Activated CD4-positive, alpha-beta T cell treated with anti-CD3 and anti-CD28 coated beads, Interleukin-2, amount 10 ng/mL, durations not matched to agents 24 days and 14 days (primary cell): ENCODE data around the gene IL1RL2. TPM values are rescaled to one million over a fixed set of nuclear protein-coding genes. Genes with fewer than 3 reads are reported as not detected.

Experiments used
- DNase-seq: peaks from one replicate; pipeline ENCODE4 v3.0.0; 2022
- H3K27ac Mint-ChIP-seq: one replicate; pipeline ENCODE4 v1.8.0; 2022; ENCODE audit warnings: mild to moderate bottlenecking, mixed read lengths
- H3K27me3 Mint-ChIP-seq: one replicate; pipeline ENCODE4 v1.8.0; 2022; ENCODE audit warnings: mixed read lengths
- H3K36me3 Mint-ChIP-seq: one replicate; pipeline ENCODE4 v1.8.0; 2022; ENCODE audit warnings: low read depth, mild to moderate bottlenecking, mixed read lengths
- H3K4me1 Mint-ChIP-seq: one replicate; pipeline ENCODE4 v1.8.0; 2021; ENCODE audit warnings: mixed read lengths
- H3K4me3 Mint-ChIP-seq: one replicate; pipeline ENCODE4 v1.8.0; 2022; ENCODE audit warnings: mild to moderate bottlenecking, moderate library complexity, mixed read lengths
- H3K9me3 Mint-ChIP-seq: one replicate; pipeline ENCODE4 v1.8.0; 2021; ENCODE audit warnings: mixed read lengths
- intact Hi-C: fragments of 100-400 bp; cut with micrococcal nuclease; formaldehyde crosslinking; loops from one replicate; pipeline ENCODE4 v1.15.1; 2023
- total RNA-seq: library from RNA; stranded (reverse); gene quantifications from 2 replicates; pipeline ENCODE4 v1.2.3, GENCODE V29; 2022

IL1RL2 gene
- total RNA-seq, 1 donor from 2014 or later: 0.09 TPM

DNA sequence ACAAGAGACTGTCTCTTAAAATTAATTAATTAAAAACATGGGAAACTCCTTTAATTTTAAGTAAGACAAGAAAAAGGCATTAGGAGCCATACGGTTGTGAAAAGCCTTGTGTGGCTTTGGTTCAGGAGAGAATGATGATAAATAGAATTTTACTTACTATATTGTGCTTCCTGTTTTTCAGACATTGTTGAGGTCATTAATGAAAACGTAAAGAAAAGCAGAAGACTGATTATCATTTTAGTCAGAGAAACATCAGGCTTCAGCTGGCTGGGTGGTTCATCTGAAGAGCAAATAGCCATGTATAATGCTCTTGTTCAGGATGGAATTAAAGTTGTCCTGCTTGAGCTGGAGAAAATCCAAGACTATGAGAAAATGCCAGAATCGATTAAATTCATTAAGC, 10.7 kb upstream of the IL1RL2 start:
- intact Hi-C loops: no loop called here
- DNase-seq: no peak
- Mint-ChIP-seq H3K27ac (no peak overlapping the region), H3K36me3 (no peaks in the 10 kb centered on the region), H3K4me1 (peaks cover 7% of the 10 kb centered on the region), H3K4me3 (no peak overlapping the region), H3K27me3 (peaks cover 7% of the 10 kb centered on the region), H3K9me3 (peaks cover 15% of the 10 kb centered on the region)

DNA sequence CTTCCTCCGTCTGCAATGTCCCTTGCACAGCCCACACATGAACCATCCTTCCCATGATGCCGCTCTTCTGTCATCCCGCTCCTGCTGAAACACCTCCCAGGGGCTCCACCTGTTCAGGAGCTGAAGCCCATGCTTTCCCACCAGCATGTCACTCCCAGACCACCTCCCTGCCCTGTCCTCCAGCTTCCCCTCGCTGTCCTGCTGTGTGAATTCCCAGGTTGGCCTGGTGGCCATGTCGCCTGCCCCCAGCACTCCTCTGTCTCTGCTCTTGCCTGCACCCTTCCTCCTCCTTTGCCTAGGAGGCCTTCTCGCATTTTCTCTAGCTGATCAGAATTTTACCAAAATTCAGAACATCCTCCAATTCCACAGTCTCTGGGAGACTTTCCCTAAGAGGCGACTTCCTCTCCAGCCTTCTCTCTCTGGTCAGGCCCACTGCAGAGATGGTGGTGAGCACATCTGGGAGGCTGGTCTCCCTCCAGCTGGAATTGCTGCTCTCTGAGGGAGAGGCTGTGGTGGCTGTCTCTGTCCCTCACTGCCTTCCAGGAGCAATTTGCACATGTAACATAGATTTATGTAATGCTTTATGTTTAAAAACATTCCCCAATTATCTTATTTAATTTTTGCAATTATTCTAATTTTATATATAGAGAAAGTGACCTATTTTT, 8.9 kb upstream of the IL1RL2 start:
- Mint-ChIP-seq H3K27me3 (peaks cover 15% of the 10 kb centered on the region), H3K36me3 (no peaks in the 10 kb centered on the region), H3K27ac (no peak overlapping the region), H3K9me3 (peaks cover 12% of the 10 kb centered on the region), H3K4me1 (peaks cover 1% of the 10 kb centered on the region), H3K4me3 (no peak overlapping the region)
- intact Hi-C loops: no loop called here
- no peak for DNase-seq

DNA sequence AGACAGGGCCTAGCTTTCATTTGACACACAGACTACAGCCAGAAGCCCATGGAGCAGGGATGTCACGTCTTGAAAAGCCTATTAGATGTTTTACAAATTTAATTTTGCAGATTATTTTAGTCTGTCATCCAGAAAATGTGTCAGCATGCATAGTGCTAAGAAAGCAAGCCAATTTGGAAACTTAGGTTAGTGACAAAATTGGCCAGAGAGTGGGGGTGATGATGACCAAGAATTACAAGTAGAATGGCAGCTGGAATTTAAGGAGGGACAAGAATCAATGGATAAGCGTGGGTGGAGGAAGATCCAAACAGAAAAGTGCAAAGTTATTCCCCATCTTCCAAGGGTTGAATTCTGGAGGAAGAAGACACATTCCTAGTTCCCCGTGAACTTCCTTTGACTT, 7.8 kb upstream of the IL1RL2 start:
- Mint-ChIP-seq H3K27ac (no peak overlapping the region), H3K9me3 (peaks cover 7% of the 10 kb centered on the region), H3K4me1 (no peaks in the 10 kb centered on the region), H3K27me3 (peaks cover 18% of the 10 kb centered on the region), H3K36me3 (no peaks in the 10 kb centered on the region), H3K4me3 (no peak overlapping the region)
- DNase-seq: no peak
- intact Hi-C loops: no loop called here

DNA sequence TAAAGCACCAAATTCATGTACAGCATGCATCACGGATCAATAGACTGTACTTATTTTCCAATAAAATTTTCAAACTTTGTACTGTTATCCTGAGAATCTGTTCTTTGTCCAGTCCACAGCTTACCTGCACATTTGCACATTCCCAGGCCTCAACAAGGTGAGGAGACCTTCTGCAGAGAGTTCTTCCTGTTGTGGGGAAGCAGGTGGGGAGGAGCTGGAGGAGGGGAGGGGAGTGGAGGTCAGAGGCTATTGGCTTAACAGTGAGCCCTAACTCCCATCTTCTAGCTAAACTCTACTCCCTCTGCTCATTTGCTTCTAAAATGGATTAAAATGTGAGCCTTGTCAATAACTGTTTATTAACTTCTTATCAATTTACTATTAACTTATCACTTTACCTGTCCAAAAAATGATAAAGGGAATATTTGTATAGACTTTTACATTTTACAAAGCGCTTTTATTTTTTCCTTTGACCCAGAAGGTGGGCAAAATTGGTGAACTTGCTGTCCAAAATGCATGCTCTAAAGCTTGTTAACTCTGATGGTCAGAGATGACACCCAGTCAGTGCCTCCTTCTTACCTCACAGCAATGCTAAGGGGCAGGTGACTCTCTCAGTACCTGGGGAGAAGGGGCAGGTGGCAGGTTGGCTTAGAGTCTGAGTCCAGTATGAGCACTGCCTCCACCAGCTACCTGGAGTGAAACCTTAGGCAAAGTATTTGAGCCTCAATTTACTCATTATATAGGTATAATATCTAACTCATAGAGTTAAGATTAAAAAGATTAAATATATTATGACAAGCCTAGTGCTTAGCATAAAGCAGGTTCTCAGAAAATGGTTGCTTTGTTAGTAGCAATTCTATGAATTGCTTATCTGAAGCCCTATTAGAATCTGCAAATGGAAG, 6.8 kb upstream of the IL1RL2 start:
- intact Hi-C loops: no loop called here
- Mint-ChIP-seq H3K4me1 (no peaks in the 10 kb centered on the region), H3K36me3 (no peaks in the 10 kb centered on the region), H3K4me3 (no peak overlapping the region), H3K27ac (no peak overlapping the region), H3K27me3 (peaks cover 17% of the 10 kb centered on the region), H3K9me3 (peaks cover 5% of the 10 kb centered on the region)
- DNase-seq: no peak

DNA sequence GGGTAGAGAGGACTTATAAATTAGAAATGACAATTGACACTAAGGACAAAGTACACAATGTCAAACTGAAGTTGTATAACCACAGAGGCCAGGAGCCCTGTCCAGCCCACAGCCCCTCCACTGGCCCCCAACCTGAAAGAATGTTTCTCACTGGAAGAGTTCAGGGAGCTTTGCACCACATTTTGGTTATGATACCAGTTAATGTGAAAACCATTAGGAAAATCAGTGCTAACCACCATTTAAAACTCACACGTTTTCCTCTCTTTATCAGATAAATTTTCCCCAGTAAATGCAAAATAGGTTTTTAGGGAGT, 6.2 kb upstream of the IL1RL2 start:
- Mint-ChIP-seq H3K27ac (no peak overlapping the region), H3K9me3 (no peaks in the 10 kb centered on the region), H3K27me3 (peaks cover 17% of the 10 kb centered on the region), H3K4me3 (no peak overlapping the region), H3K36me3 (no peaks in the 10 kb centered on the region), H3K4me1 (peaks cover 2% of the 10 kb centered on the region)
- no peak for DNase-seq
- intact Hi-C loops: no loop called here

DNA sequence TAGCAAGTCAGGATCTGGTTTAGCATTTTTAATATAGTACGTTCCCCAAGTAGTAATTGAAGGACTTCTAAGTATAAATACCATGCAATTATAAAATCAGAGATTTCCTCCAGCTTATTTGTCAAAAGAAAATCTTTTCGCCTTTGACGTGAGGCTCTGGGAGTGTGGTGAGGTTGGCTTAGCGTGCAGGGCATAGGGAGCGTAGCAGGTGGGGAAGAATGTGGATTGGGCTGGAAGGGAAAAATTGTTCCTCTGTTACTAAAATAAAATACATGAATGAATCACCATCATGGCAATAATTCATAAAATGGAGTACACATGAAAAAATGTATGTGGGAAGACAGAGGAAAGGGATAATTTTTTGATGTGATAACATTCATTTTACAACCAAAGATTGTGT, 5.4 kb upstream of the IL1RL2 start:
- Mint-ChIP-seq H3K4me1 (peaks cover 2% of the 10 kb centered on the region), H3K9me3 (no peaks in the 10 kb centered on the region), H3K27ac (no peak overlapping the region), H3K36me3 (no peaks in the 10 kb centered on the region), H3K4me3 (no peak overlapping the region), H3K27me3 (peaks cover 18% of the 10 kb centered on the region)
- peak; percentile 14 for DNase-seq
- intact Hi-C loops: no loop called here

DNA sequence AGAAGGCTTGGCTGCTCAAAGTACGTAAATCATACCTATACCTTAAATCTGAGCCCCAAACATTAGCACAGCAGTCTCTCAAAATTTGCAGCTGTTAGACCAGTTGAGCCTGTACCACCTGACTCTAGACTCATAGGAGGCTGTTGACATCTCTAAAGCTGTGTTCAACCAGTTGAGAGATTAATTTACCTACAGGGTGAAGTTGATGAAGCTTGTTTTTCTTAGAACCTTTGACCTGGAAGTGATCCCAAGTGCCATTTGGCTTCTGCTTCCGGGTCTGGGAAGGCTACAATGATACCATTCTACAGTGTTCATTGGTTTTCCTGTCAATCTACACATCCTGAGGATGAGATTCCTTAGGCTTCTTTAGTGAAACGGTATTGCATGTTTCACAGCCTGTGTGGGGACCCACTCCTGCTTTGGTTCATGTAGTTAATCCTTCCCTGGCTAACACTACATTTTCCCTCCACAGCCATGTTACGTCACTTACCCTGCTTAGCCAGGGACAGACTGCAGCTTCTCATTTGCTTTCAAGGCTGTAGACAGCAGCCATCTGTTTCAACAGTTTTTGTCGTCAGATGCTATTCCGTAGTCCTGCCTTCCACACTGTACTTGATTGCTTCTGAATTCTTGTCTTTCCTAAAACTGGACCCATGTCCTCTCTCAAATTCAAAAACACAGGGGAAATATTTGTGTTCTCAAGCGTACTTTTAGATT, 4.7 kb upstream of the IL1RL2 start:
- Mint-ChIP-seq H3K4me1 (peaks cover 4% of the 10 kb centered on the region), H3K4me3 (no peak overlapping the region), H3K9me3 (no peaks in the 10 kb centered on the region), H3K36me3 (no peaks in the 10 kb centered on the region), H3K27me3 (peaks cover 23% of the 10 kb centered on the region), H3K27ac (no peak overlapping the region)
- DNase-seq: peak; percentile 43
- intact Hi-C loops: no loop called here

DNA sequence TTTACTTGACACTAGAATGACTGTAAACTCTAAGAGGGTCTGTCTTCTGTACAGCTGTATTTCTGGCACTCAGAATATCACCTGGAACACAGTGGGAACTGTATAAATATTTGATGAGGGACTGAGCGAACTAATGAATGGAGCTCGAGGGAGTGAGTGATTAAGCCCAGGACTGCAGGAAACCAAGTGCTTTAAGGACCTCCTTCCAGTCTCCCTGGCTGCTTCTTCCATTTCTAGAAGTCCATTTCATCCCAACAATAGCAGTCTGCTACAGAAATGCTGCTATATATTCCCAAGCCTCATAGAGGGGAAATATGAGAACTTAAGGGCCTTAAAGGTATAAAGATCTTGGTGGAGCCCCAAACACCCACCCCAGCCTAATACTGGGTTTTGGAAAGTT, 2.8 kb upstream of the IL1RL2 start:
- Mint-ChIP-seq H3K27me3 (peaks cover 28% of the 10 kb centered on the region), H3K36me3 (peaks cover 3% of the 10 kb centered on the region), H3K4me1 (peaks cover 8% of the 10 kb centered on the region), H3K4me3 (no peak overlapping the region), H3K9me3 (no peaks in the 10 kb centered on the region), H3K27ac (no peak overlapping the region)
- intact Hi-C loops: loop anchor here (2.0 kb wide), 1 partner anchor 57 kb away; no protein-coding TSS in a partner anchor
- DNase-seq: no peak

DNA sequence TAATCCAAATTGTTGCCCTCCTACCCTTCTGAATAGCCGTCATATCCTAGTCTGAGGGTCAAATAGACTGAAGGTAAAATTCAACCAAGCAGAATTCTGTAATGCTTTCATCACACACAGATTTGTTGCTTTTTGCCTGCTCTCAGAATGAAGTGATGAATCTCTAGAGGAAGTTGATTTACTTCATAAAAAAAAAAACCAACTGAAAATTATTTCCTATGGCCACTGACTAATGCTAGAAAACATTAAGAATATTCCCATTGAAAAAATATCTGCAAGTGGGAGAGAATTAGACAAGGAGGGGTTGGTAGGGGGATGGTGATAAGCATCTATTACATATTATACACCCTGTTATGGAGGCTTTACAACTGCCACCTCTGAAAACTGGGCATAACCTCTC, 2.3 kb upstream of the IL1RL2 start:
- Mint-ChIP-seq H3K9me3 (no peaks in the 10 kb centered on the region), H3K27me3 (peaks cover 28% of the 10 kb centered on the region), H3K27ac (no peak overlapping the region), H3K36me3 (peaks cover 3% of the 10 kb centered on the region), H3K4me3 (no peak overlapping the region), H3K4me1 (peaks cover 8% of the 10 kb centered on the region)
- intact Hi-C loops: loop anchor here (2.0 kb wide), 1 partner anchor 56 kb away; no protein-coding TSS in a partner anchor
- DNase-seq: no peak

DNA sequence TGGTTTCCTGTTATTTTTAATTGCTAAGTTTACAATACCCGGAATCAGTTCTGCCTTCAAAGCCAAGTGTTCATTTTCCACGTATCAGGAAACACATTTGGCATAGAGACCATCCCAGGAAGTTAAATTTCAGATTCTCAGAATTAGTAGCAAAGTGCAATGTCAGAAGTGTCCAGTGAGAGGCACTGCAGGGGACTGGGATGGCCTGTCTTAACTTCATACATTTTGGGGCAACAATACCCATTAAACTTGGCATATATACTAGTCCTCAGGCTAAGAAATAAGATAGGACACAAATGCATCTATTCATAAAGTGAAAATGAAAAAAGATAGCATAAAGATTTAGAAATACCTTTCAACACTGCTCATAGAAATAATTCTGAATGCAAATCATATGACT, 1.5 kb upstream of the IL1RL2 start:
- intact Hi-C loops: loop anchor here (2.0 kb wide), 1 partner anchor 55 kb away; no protein-coding TSS in a partner anchor
- Mint-ChIP-seq H3K27ac (no peak overlapping the region), H3K4me1 (peaks cover 8% of the 10 kb centered on the region), H3K4me3 (no peak overlapping the region), H3K36me3 (peaks cover 3% of the 10 kb centered on the region), H3K27me3 (peaks cover 30% of the 10 kb centered on the region), H3K9me3 (no peaks in the 10 kb centered on the region)
- peak; percentile 64 for DNase-seq

DNA sequence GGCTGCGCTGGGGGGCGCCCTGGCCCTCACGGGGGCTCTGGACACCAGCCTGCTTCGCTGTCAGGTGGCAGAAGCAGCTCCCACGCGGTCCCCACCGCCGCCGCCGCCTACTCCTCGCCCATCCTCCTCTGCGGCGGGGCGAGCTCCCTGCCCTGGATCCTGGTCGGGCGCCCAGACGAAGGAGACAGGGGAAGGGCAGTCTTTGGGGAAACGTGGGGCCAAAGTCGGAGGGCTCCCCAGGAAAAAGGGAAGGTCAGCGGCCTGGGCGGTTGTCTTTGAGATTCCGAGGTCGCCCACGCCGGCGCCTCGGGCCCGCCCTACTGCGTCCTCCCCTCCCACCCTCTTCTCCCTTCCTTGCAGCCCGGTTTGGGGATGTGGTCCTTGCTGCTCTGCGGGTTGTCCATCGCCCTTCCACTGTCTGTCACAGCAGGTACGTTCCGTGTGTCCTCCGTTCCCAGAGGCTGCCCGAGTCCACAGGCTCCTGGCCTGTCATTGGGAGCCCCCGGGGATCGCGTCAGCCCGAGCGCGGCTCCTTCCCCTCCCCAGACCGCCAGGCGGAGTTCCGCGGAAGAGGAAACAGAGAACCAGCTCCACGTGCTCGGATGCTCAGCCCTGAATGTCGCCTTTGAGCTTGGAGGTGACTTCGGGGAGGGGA, 800 bp downstream of the IL1RL2 start:
- Mint-ChIP-seq H3K4me1 (peaks cover 8% of the 10 kb centered on the region), H3K27ac (peak overlapping the region; percentile 80), H3K4me3 (peak overlapping the region; percentile 83), H3K36me3 (peaks cover 3% of the 10 kb centered on the region), H3K27me3 (peaks cover 24% of the 10 kb centered on the region), H3K9me3 (no peaks in the 10 kb centered on the region)
- intact Hi-C loops: no loop called here
- DNase-seq: peak; percentile 74

DNA sequence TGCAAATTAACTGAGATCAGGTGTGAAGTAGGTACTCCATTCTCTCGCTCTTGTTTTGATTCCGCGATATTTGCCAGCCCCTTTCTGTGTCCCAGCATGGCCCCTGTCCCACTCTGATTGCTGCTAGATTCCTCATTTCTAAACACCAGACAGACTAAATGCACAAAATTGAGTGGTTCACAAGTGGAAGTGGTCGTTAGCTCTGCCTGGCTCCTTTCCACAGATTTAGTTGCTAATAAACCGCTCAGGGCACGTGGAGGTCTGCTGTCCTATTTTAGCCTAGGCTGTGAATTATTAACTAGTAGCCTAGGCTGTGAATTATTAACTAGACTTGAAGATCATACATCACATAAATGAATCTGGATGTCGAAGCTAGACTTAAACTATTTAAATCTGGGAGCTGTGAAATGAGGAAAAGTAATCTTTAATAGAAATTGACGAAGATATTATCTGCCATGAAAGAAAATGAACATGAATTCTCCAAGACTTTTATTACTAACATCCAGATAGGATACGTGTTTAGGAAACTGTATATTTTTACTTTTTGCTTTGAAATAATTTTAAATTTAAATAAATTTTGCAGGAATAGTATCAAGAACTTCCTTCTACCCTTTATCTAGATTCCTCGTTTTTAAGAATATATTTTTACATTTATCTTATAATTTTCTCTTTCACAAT, 3.7 kb downstream of the IL1RL2 start:
- intact Hi-C loops: no loop called here
- Mint-ChIP-seq H3K27ac (no peak overlapping the region), H3K9me3 (no peaks in the 10 kb centered on the region), H3K4me3 (no peak overlapping the region), H3K36me3 (peaks cover 3% of the 10 kb centered on the region), H3K27me3 (peaks cover 27% of the 10 kb centered on the region), H3K4me1 (peaks cover 6% of the 10 kb centered on the region)
- DNase-seq: peak; percentile 46

DNA sequence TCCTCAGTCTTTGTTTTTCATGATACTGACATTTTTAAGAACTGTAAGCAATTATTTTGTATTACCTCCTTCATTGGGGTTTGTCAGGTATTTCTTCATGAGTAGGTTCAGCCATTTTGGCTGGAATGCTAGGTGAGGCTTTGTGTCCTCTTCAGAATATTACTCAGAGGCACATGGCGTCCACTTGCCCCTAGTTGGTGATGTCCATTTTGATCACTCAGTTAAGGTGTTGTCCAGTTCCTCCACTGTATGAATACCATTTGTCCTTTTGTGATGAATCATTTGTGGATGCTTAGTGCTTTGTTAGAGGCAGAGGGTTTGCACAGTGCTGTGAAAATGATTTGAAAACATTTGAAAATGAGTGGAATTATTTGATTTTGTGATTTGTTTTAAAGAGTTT, 4.7 kb downstream of the IL1RL2 start:
- peaks cover 6% of the 10 kb centered on the region for H3K4me1 Mint-ChIP-seq
- DNase-seq: no peak
- H3K9me3 Mint-ChIP-seq: no peaks in the 10 kb centered on the region
- H3K27ac Mint-ChIP-seq: no peak overlapping the region
- no peak overlapping the region for H3K4me3 Mint-ChIP-seq
- intact Hi-C loops: no loop called here
- peaks cover 24% of the 10 kb centered on the region for H3K27me3 Mint-ChIP-seq
- H3K36me3 Mint-ChIP-seq: peaks cover 3% of the 10 kb centered on the region
